ENCODE results near the gene CABS1. TPM values are rescaled to one million over a fixed set of nuclear protein-coding genes. Genes with fewer than 3 reads are reported as not detected.

Gene CABS1
- total and polyA plus RNA-seq, 2 of the 8 experiments (the other 6 are each of a cell fraction or from before 2014, with no cell fraction given), result 0.03 TPM; not detected in 1

- ChIA-PET POLR2A (ENCODE audit: partially characterized antibody) (no interaction called here), CTCF (ENCODE audit: partially characterized antibody) (interaction anchor here (1.4 to 1.9 kb wide), 2 partner anchors 17 to 205 kb away, joined by 3 to 4 read pairs; no protein-coding TSS in a partner anchor)
- TF ChIP-seq SAP30 (IDR thresholded peaks at IDR 0.05; ENCODE audit: insufficient read depth, insufficient replicate concordance, low read length) (no peak), BACH1 (IDR thresholded peaks at IDR 0.05; ENCODE audit: low read length) (no peak), SUZ12 (IDR thresholded peaks at IDR 0.05; ENCODE audit: low read length) (no peak), HDAC6 (IDR thresholded peaks at IDR 0.05; ENCODE audit: low read depth, low read length) (no peak), ZNF274 (IDR thresholded peaks at IDR 0.05; ENCODE audit: borderline replicate concordance, extremely low read depth, low read length) (no peak), CEBPB (IDR thresholded peaks at IDR 0.05; ENCODE audit: low read depth, low read length) (no peak), RXRA (IDR thresholded peaks at IDR 0.05; ENCODE audit: insufficient read depth, low read depth, low read length) (no peak), FOSL1 (IDR thresholded peaks at IDR 0.05; ENCODE audit: insufficient read depth, low read depth, low read length) (no peak), CREB1 (IDR thresholded peaks at IDR 0.05) (no peak), HDAC2 (IDR thresholded peaks at IDR 0.05; ENCODE audit: borderline replicate concordance in 1 of 2, low read depth in 2 of 2, low read length in 2 of 2) (no peak), SP2 (IDR thresholded peaks at IDR 0.05; ENCODE audit: low read length) (no peak), BRCA1 (IDR thresholded peaks at IDR 0.05; ENCODE audit: low read depth, low read length) (no peak), KDM1A (IDR thresholded peaks at IDR 0.05; ENCODE audit: borderline replicate concordance, low read length) (no peak), KDM5A (IDR thresholded peaks at IDR 0.05; ENCODE audit: low read length) (no peak), KDM4A (IDR thresholded peaks at IDR 0.05; ENCODE audit: low read depth, low read length, severe bottlenecking) (no peak)
- H4K8ac ChIP-seq (ENCODE audit: extremely low read depth, insufficient read depth, low read length), result no peak overlapping the region; the same call in 1 of the 2 replicates
- H3K36me3 ChIP-seq (ENCODE audit: control insufficient read depth in 2 of 4, insufficient read depth in 4 of 4, low read length in 3 of 4), result no peaks in the 10 kb centered on the region
- no peaks in the 10 kb centered on the region for H3K9me3 ChIP-seq (ENCODE audit: insufficient read depth in 2 of 2, low read depth in 1 of 2, low read length in 1 of 2)
- no peak overlapping the region for H2AK5ac ChIP-seq (ENCODE audit: low read depth, low read length)
- no peaks in the 10 kb centered on the region for H3K79me2 ChIP-seq (ENCODE audit: control insufficient read depth in 1 of 2, insufficient read depth in 2 of 2, low read length in 2 of 2)
- H3K4me1 ChIP-seq (replicated peaks in 1 of 4; ENCODE audit: control insufficient read depth in 3 of 4, insufficient read depth in 4 of 4, low read length in 3 of 4), result no peaks in the 10 kb centered on the region
- DNase-seq (ENCODE audit: low read depth in 1 of 2, low spot score in 2 of 2), result no peak
- H3K4me3 ChIP-seq (ENCODE audit: extremely low read depth in 1 of 4, insufficient read depth in 2 of 4, low read depth in 3 of 4, low read length in 4 of 4), result no peak overlapping the region
- no peak overlapping the region for H2AFZ ChIP-seq (ENCODE audit: low read length)
- H3K23me2 ChIP-seq (ENCODE audit: low read depth, low read length), result no peaks in the 10 kb centered on the region
- H3K9ac ChIP-seq (replicated peaks in 1 of 4; ENCODE audit: extremely low read depth in 1 of 4, low read depth in 3 of 4, low read length in 3 of 4), result no peak overlapping the region
- no peak overlapping the region for H3K27ac ChIP-seq (ENCODE audit: low read depth, low read length)
- H3K23ac ChIP-seq (ENCODE audit: insufficient read length), result no peak overlapping the region
- no peak overlapping the region for H2BK12ac ChIP-seq (ENCODE audit: low read depth, low read length)
- no peak overlapping the region for H2BK15ac ChIP-seq (ENCODE audit: low read length)
- H3K14ac ChIP-seq (ENCODE audit: insufficient read length), result no peak overlapping the region
- H3K4ac ChIP-seq (replicated peaks; ENCODE audit: insufficient read length, low read depth, low read length), result no peak overlapping the region
- H4K91ac ChIP-seq (replicated peaks; ENCODE audit: insufficient read length, low read length), result no peak overlapping the region
- no peak overlapping the region for H2BK120ac ChIP-seq (replicated peaks; ENCODE audit: low read depth, low read length)
- H3K56ac ChIP-seq (replicated peaks; ENCODE audit: insufficient read length, low read depth, low read length), result no peak overlapping the region
- H3K79me1 ChIP-seq (ENCODE audit: low read depth, low read length), result no peaks in the 10 kb centered on the region
- no peak overlapping the region for H4K5ac ChIP-seq (ENCODE audit: insufficient read length, low read depth, low read length)
- H2BK5ac ChIP-seq (ENCODE audit: low read depth, low read length), result no peak overlapping the region
- WGBS, 2 experiments (ENCODE audit: extremely low coverage in 1 of 2, insufficient coverage in 1 of 2, insufficient read length in 1 of 2, insufficient replicate concordance in 2 of 2, low coverage in 1 of 2, low lambda C conversion rate in 2 of 2, missing lambda C conversion rate in 1 of 2), result 90% methylated on average over 4 of the region's 4 CpGs; no CpG with 5 or more reads in 1 of the 2 experiments
- no peak overlapping the region for H3K18ac ChIP-seq (ENCODE audit: extremely low read depth, low read length)
- H2BK20ac ChIP-seq (ENCODE audit: low read length), result no peak overlapping the region
- no peaks in the 10 kb centered on the region for H4K20me1 ChIP-seq (replicated peaks in 1 of 2; ENCODE audit: control insufficient read depth in 1 of 2, insufficient read depth in 2 of 2, low read length in 2 of 2)
- no peaks in the 10 kb centered on the region for H3K27me3 ChIP-seq (replicated peaks in 1 of 4; ENCODE audit: control insufficient read depth in 3 of 4, extremely low read depth in 1 of 4, insufficient read depth in 3 of 4, low read length in 3 of 4)
- no peak for FAIRE-seq
- no peak overlapping the region for H3K4me2 ChIP-seq (ENCODE audit: insufficient read depth in 1 of 2, low read depth in 2 of 2, low read length in 2 of 2)
These were observed 34.6 kb upstream of the CABS1 start for GRCh38 chr4:70300215-70300614.
